ENCODE measurements around the gene KCTD5.
"Not testable (repeated sequence)": the region's sequence is repeated elsewhere in the genome, so short reads cannot be mapped to it uniquely, and the experiment has no call there.

The KCTD5 gene

GRCh38 chr16:2682209-2683021 lies at the start of gene KCTD5:
Gene KCTD5, plus strand, starts transcription at chr16:2682523. Its CDS starts 26 bp downstream, at chr16:2682549.
- peak; percentile 96 for DNase-seq

- peak; percentile 30 to 42 for DNase-seq
Observed at GRCh38 chr16:2639071-2639721, 43.1 kb upstream of the KCTD5 start.

- DNase-seq = not testable (repeated sequence)
Observed at GRCh38 chr16:2639722-2640072, 42.6 kb upstream of the KCTD5 start.

- not testable (repeated sequence) for DNase-seq
Observed at GRCh38 chr16:2642561-2642960, 39.8 kb upstream of the KCTD5 start.

- not testable (repeated sequence) for DNase-seq
Observed at GRCh38 chr16:2644754-2645453, 37.4 kb upstream of the KCTD5 start.

- DNase-seq = not testable (repeated sequence)
Observed at GRCh38 chr16:2651268-2651871, 31.0 kb upstream of the KCTD5 start.

- DNase-seq = not testable (repeated sequence)
Observed at GRCh38 chr16:2653915-2654314, 28.4 kb upstream of the KCTD5 start.

- not testable (repeated sequence) for DNase-seq
Observed at GRCh38 chr16:2654949-2655348, 27.4 kb upstream of the KCTD5 start.

GRCh38 chr16:2656985-2657384 lies 25.3 kb upstream of the KCTD5 start:
- no peak for DNase-seq

- DNase-seq = not testable (repeated sequence)
Observed at GRCh38 chr16:2657803-2658202, 24.5 kb upstream of the KCTD5 start.

- not testable (repeated sequence) for DNase-seq
Observed at GRCh38 chr16:2659560-2659959, 22.8 kb upstream of the KCTD5 start.

GRCh38 chr16:2660014-2660662 lies 22.2 kb upstream of the KCTD5 start:
- DNase-seq = not testable (repeated sequence)

GRCh38 chr16:2660755-2661373 lies 21.5 kb upstream of the KCTD5 start:
- DNase-seq = peak in 1 of 2 experiments; percentile 8

GRCh38 chr16:2663553-2664546 lies 18.5 kb upstream of the KCTD5 start:
- DNase-seq = peak in 1 of 2 experiments; percentile 9

- DNase-seq = no peak
Observed at GRCh38 chr16:2664574-2664982, 17.7 kb upstream of the KCTD5 start.

- DNase-seq = not testable (repeated sequence)
Observed at GRCh38 chr16:2666671-2667070, 15.7 kb upstream of the KCTD5 start.

- not testable (repeated sequence) for DNase-seq
Observed at GRCh38 chr16:2669587-2669986, 12.7 kb upstream of the KCTD5 start.

GRCh38 chr16:2670017-2670416 lies 12.3 kb upstream of the KCTD5 start:
- DNase-seq = peak; percentile 43 to 51

GRCh38 chr16:2671193-2671592 lies 11.1 kb upstream of the KCTD5 start:
- DNase-seq = not testable (repeated sequence)

- DNase-seq = no peak
Observed at GRCh38 chr16:2671741-2672140, 10.6 kb upstream of the KCTD5 start.
